DND-41 (cell line): Measurements from ENCODE around the gene ANP32B.

Source experiments
- ATAC-seq: fragments of 200-7000 bp; cut with Tn5 transposase; 3 replicates; pipeline ENCODE4 v1.9.1; 2021; ENCODE audit warnings: low read depth; ENCODE audit not compliant: insufficient read depth
- DNase-seq: peaks from one replicate; pipeline ENCODE4 v3.0.0-alpha.2; 2020
- H2AFZ ChIP-seq: 2 replicates; pipeline ENCODE4 v1.6.0; 2012; ENCODE audit warnings: low read depth, low read length
- H3K27ac ChIP-seq: 2 replicates; pipeline ENCODE4 v1.5.1; 2012; ENCODE audit warnings: low read length, inconsistent platforms
- H3K27me3 ChIP-seq: fragments of 200-600 bp; sonication (generic); 2 replicates; pipeline ENCODE4 v1.6.0; 2012; ENCODE audit warnings: low read length, mild to moderate bottlenecking, inconsistent platforms; ENCODE audit not compliant: insufficient read depth, poor library complexity
- H3K36me3 ChIP-seq: 2 replicates; pipeline ENCODE4 v1.5.1; 2012; ENCODE audit warnings: low read length, inconsistent platforms; ENCODE audit not compliant: insufficient read depth
- H3K4me1 ChIP-seq: 2 replicates; pipeline ENCODE4 v1.5.1; 2012; ENCODE audit warnings: mild to moderate bottlenecking, low read length; ENCODE audit not compliant: insufficient read depth
- H3K4me2 ChIP-seq: 2 replicates; pipeline ENCODE4 v1.6.0; 2012; ENCODE audit warnings: mild to moderate bottlenecking, moderate library complexity, low read length, inconsistent platforms; ENCODE audit not compliant: insufficient read depth
- H3K4me3 ChIP-seq, 2 experiments: fragments of 200-600 bp in 1 of 2; shearing (Covaris generic) in 1 of 2; 2 replicates each; pipeline ENCODE4 v1.5.1; 2012 to 2016; ENCODE audit warnings: inconsistent platforms in 2 of 2, low read length in 2 of 2, mild to moderate bottlenecking in 2 of 2, low read depth in 1 of 2, moderate library complexity in 1 of 2
- H3K79me2 ChIP-seq: 2 replicates; pipeline ENCODE4 v1.6.0; 2012; ENCODE audit warnings: low read length, inconsistent platforms; ENCODE audit not compliant: insufficient read depth
- H3K9ac ChIP-seq: 2 replicates; pipeline ENCODE4 v1.6.0; 2012; ENCODE audit warnings: low read depth, mild to moderate bottlenecking, inconsistent platforms, low read length, moderate library complexity
- H3K9me3 ChIP-seq: 2 replicates; pipeline ENCODE4 v1.5.1; 2012; ENCODE audit warnings: low read length, moderate library complexity, mild to moderate bottlenecking, inconsistent platforms; ENCODE audit not compliant: insufficient read depth, severe bottlenecking
- H4K20me1 ChIP-seq: 2 replicates; pipeline ENCODE4 v1.6.0; 2012; ENCODE audit warnings: low read length; ENCODE audit not compliant: insufficient read depth
- EZH2 ChIP-seq: IDR thresholded peaks from 3 replicates; pipeline ENCODE4 v1.6.1; 2012; ENCODE audit warnings: borderline replicate concordance, low read depth, mild to moderate bottlenecking, moderate library complexity, low read length, inconsistent platforms; ENCODE audit not compliant: severe bottlenecking
- TF ChIP-seq, protein P1 (sequence below): IDR thresholded peaks from 2 replicates; pipeline ENCODE4 v1.5.1; 2012; ENCODE audit warnings: borderline replicate concordance, low read length, moderate library complexity, mild to moderate bottlenecking; ENCODE audit not compliant: poor library complexity, severe bottlenecking; ENCODE audit errors: extremely low read depth

ANP32B gene

DNA sequence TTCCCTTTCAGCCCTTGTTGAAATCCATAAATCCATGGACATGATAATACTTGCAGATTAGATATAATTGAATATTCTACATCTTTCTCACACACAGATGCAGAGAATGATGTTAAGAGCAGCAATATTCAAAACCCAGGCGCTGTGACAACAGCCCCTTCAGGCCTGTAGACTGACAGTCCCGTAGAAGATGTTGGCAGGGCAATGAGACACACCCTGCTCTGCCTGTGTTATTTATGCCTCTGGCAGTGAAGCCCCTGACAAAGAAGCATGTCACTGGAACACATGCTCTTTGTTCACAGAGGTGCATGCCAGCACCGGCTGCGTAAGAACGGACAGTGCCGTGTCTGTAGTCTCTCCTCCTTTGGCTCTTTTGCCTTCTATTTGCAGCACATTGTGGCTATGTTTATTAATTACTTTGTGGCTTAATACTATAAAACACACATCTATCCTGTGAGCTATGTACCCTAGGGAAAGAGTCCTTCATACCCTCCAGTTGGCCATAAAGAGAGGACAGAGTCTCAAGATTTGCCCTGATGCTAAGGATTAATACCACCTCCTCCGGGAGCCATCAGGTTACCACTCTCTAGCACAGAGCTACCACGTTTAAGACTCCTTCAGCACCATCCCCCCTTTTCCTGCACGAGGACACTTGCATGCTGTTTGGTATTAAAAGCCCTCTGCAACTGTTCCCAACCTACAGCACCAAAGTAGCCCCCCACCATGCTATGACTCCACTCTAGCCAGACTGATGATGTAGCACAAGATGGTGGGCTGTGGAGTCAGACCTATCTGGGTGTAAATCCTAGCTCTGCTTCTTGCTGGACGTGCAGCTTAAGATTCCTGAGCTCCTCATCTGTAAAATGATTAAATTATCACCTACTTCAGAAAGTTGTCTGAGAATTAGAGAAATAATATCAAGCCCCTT lies 2.0 kb upstream of the ANP32B start:
- no peaks in the 10 kb centered on the region for H3K9me3 ChIP-seq
- DNase-seq = no peak
- no peaks in the 10 kb centered on the region for H4K20me1 ChIP-seq
- H3K4me3 ChIP-seq = no peak overlapping the region
- H3K27ac ChIP-seq = 0 out of 2 replicates have a peak overlapping the region, but pooled peaks have one; percentile 97
- H3K9ac ChIP-seq = peak overlapping the region; percentile 100
- no peak overlapping the region for H2AFZ ChIP-seq
- TF ChIP-seq EZH2 = no peak
- TF ChIP-seq, protein P1, sequence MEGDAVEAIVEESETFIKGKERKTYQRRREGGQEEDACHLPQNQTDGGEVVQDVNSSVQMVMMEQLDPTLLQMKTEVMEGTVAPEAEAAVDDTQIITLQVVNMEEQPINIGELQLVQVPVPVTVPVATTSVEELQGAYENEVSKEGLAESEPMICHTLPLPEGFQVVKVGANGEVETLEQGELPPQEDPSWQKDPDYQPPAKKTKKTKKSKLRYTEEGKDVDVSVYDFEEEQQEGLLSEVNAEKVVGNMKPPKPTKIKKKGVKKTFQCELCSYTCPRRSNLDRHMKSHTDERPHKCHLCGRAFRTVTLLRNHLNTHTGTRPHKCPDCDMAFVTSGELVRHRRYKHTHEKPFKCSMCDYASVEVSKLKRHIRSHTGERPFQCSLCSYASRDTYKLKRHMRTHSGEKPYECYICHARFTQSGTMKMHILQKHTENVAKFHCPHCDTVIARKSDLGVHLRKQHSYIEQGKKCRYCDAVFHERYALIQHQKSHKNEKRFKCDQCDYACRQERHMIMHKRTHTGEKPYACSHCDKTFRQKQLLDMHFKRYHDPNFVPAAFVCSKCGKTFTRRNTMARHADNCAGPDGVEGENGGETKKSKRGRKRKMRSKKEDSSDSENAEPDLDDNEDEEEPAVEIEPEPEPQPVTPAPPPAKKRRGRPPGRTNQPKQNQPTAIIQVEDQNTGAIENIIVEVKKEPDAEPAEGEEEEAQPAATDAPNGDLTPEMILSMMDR = no peak
- 0 out of 2 replicates have a peak overlapping the region, but pooled peaks have one; percentile 84 for H3K4me2 ChIP-seq
- ATAC-seq = no peak
- H3K36me3 ChIP-seq = peaks cover 10% of the 10 kb centered on the region
- H3K79me2 ChIP-seq = peaks cover 45% of the 10 kb centered on the region
- peaks cover 30% of the 10 kb centered on the region for H3K4me1 ChIP-seq
- no peaks in the 10 kb centered on the region for H3K27me3 ChIP-seq

DNA sequence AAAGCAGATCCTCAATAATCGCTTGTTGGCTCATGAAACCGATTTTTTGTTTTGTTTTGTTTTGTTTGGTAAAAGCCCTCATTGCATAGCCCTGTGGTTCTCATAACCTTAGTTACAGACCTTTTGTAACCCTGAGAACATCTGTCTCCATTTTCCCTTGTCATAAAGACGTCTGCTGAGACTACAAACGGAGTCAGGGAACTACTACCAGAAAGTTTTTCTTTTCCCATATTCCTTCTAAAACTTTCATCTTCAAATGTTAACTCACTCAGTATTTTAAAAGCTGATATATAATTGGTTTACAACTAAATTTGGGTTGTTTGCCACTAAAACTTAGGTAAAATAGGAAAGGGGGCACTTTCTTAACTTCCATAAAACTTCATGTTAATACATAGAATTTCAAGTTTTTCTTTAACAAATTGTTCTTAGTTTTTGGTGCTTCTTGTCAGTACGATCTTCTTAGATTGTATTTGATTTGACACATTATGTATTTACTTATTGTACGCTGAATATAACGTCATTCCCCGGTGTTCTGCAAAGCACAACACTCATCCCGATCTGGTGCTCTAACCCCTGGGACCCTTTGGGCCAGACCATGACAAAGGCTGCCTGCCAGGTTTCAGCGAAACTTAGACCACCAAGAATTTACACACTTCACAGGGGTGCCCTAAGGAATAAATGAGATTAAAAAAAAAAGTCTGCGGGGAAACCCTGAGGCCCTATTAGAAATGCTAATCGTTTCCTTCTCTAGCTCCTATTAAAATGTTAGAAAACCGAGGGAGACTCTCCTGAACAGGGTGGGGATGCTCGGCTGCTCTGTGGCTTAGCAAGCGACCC lies 1.1 kb upstream of the ANP32B start:
- TF ChIP-seq, protein P1 = no peak
- no peak for TF ChIP-seq EZH2
- no peaks in the 10 kb centered on the region for H3K27me3 ChIP-seq
- peak overlapping the region; percentile 51 to 77; a peak in 3 of 4 replicates for H3K4me3 ChIP-seq
- peak overlapping the region; percentile 84 for H3K4me2 ChIP-seq
- peaks cover 17% of the 10 kb centered on the region for H3K36me3 ChIP-seq
- peak overlapping the region; percentile 97 for H3K27ac ChIP-seq
- H3K9me3 ChIP-seq = no peaks in the 10 kb centered on the region
- ATAC-seq (no peak; the same call in 2 of the 3 replicates), DNase-seq (peak; percentile 26)
- peak overlapping the region; percentile 85 for H2AFZ ChIP-seq
- H3K79me2 ChIP-seq = peaks cover 54% of the 10 kb centered on the region
- peak overlapping the region; percentile 100 for H3K9ac ChIP-seq
- no peaks in the 10 kb centered on the region for H4K20me1 ChIP-seq
- H3K4me1 ChIP-seq = peaks cover 39% of the 10 kb centered on the region

DNA sequence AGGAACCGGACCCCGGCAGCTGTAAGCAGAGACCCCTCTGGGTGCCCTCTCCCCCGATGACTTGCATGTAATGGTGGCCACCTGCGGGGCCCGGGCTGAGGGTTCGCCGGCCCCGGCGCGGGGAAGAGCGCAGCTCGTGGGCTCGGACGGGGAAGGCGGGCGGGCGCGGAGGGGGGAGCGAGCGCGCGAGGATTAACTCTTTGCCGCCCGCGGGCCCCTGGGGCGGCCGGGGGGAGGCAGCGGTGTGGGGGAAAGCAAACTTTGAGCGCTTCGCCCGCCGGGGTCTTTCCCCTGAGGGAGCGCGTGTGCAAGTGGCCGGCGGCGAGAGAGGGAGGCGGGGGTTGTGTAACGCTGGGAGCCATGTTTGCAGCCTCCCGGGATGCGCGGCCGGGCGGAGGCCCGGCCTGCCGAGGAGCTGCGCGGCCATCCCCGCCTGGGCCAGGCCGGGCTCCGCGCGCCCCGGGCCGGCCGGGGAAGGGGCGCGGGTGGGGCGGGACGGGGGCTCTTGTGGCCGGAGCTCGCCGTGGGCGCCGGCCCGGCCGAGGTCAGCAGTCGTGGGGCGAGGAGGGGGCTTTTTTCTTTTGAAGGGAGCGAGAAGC lies 547 bp downstream of the ANP32B start:
- Histone ChIP-seq H3K9me3 (no peaks in the 10 kb centered on the region), H3K4me2 (peak overlapping the region; percentile 41; the same call in 1 of the 2 replicates), H3K27ac (peak overlapping the region; percentile 100), H3K4me1 (peaks cover 52% of the 10 kb centered on the region), H4K20me1 (peaks cover 13% of the 10 kb centered on the region), H3K9ac (peak overlapping the region; percentile 100), H3K27me3 (no peaks in the 10 kb centered on the region), H2AFZ (0 out of 2 replicates have a peak overlapping the region, but pooled peaks have one; percentile 15), H3K4me3 (peak overlapping the region; percentile 77 to 90; a peak in 3 of 4 replicates), H3K36me3 (peaks cover 23% of the 10 kb centered on the region), H3K79me2 (peaks cover 70% of the 10 kb centered on the region)
- peak; percentile 48 for DNase-seq
- TF ChIP-seq EZH2 = no peak
- TF ChIP-seq, protein P1 = no peak
- ATAC-seq = peak; percentile 4
